Central memory CD8-positive, alpha-beta T cell (primary cell): Measurements from ENCODE around the gene NDUFS3.

Source experiments
- ATAC-seq: fragments of 150-1000 bp; cut with Tn5 transposase; replicated peaks from 2 replicates; pipeline ENCODE4 v1.10.0; 2022; ENCODE audit warnings: mild to moderate bottlenecking, moderate FRiP score, moderate number of reproducible peaks; ENCODE audit not compliant: poor library complexity, severe bottlenecking; ENCODE audit errors: extremely low read depth
- DNase-seq, 2 donors: peaks; one replicate each; pipeline ENCODE4 v3.0.0; 2021; ENCODE audit warnings: low spot score in 2 of 2
- H3K27ac Mint-ChIP-seq: one replicate; pipeline ENCODE4 v1.8.0; 2022; ENCODE audit warnings: low read depth, mild to moderate bottlenecking, moderate library complexity, mixed read lengths
- H3K27me3 Mint-ChIP-seq: one replicate; pipeline ENCODE4 v1.8.0; 2022; ENCODE audit warnings: mixed read lengths
- H3K36me3 Mint-ChIP-seq: one replicate; pipeline ENCODE4 v1.8.0; 2022; ENCODE audit warnings: mild to moderate bottlenecking, moderate library complexity, mixed read lengths; ENCODE audit not compliant: insufficient read depth
- H3K4me1 Mint-ChIP-seq: one replicate; pipeline ENCODE4 v1.8.0; 2022; ENCODE audit warnings: mixed read lengths
- H3K4me3 Mint-ChIP-seq: one replicate; pipeline ENCODE4 v1.8.0; 2022; ENCODE audit warnings: mild to moderate bottlenecking, moderate library complexity, mixed read lengths
- H3K9me3 Mint-ChIP-seq: one replicate; pipeline ENCODE4 v1.8.0; 2022; ENCODE audit warnings: mixed read lengths

NDUFS3 gene

GRCh38 chr11:47565340-47566148 lies 13.3 kb upstream of the NDUFS3 start, which contains the start of gene PTPMT1:
Gene PTPMT1 (plus strand): TSS chr11:47565599. CDS start chr11:47565623, 24 bp downstream.
- peaks cover 17% of the 10 kb centered on the region for H3K4me1 Mint-ChIP-seq
- peak within 1 kb of the TSS; percentile 81 for H3K4me3 Mint-ChIP-seq
- H3K27ac Mint-ChIP-seq: peak within 1 kb of the TSS; percentile 90
- peaks cover 16% of the 10 kb centered on the region for H3K36me3 Mint-ChIP-seq
- DNase-seq (peak; percentile 35 to 41), ATAC-seq (peak; percentile 84)
- H3K9me3 Mint-ChIP-seq: no peaks in the 10 kb centered on the region
- H3K27me3 Mint-ChIP-seq: no peaks in the 10 kb centered on the region

- peaks cover 17% of the 10 kb centered on the region for H3K4me1 Mint-ChIP-seq
- H3K27ac Mint-ChIP-seq: peak overlapping the region; percentile 70
- H3K36me3 Mint-ChIP-seq: peaks cover 16% of the 10 kb centered on the region
- no peaks in the 10 kb centered on the region for H3K9me3 Mint-ChIP-seq
- H3K4me3 Mint-ChIP-seq: peak overlapping the region; percentile 81
- no peak for ATAC-seq
- DNase-seq: no peak
- no peaks in the 10 kb centered on the region for H3K27me3 Mint-ChIP-seq
Observed at GRCh38 chr11:47566149-47566698, 12.7 kb upstream of the NDUFS3 start.

GRCh38 chr11:47569646-47570045 lies 9.2 kb upstream of the NDUFS3 start:
- Mint-ChIP-seq H3K27ac (no peak overlapping the region), H3K9me3 (no peaks in the 10 kb centered on the region), H3K4me1 (peaks cover 21% of the 10 kb centered on the region), H3K27me3 (no peaks in the 10 kb centered on the region), H3K4me3 (no peak overlapping the region), H3K36me3 (peaks cover 33% of the 10 kb centered on the region)
- ATAC-seq (no peak), DNase-seq (no peak)

GRCh38 chr11:47570651-47571356 lies 8.1 kb upstream of the NDUFS3 start:
- no peak for DNase-seq

GRCh38 chr11:47571357-47571729 lies 7.5 kb upstream of the NDUFS3 start:
- Mint-ChIP-seq H3K27ac (no peak overlapping the region), H3K4me3 (no peak overlapping the region), H3K4me1 (peaks cover 11% of the 10 kb centered on the region), H3K9me3 (no peaks in the 10 kb centered on the region), H3K36me3 (peaks cover 41% of the 10 kb centered on the region), H3K27me3 (no peaks in the 10 kb centered on the region)
- ATAC-seq (no peak), DNase-seq (no peak)

More at GRCh38 chr11:47570651-47571356, 8.1 kb upstream of the NDUFS3 start:
- Mint-ChIP-seq H3K27me3 (no peaks in the 10 kb centered on the region), H3K36me3 (peaks cover 39% of the 10 kb centered on the region), H3K9me3 (no peaks in the 10 kb centered on the region), H3K4me3 (no peak overlapping the region), H3K4me1 (peaks cover 16% of the 10 kb centered on the region), H3K27ac (no peak overlapping the region)
- ATAC-seq: no peak

- H3K4me1 Mint-ChIP-seq: peaks cover 6% of the 10 kb centered on the region
- H3K4me3 Mint-ChIP-seq: no peak overlapping the region
- peaks cover 45% of the 10 kb centered on the region for H3K36me3 Mint-ChIP-seq
- no peak overlapping the region for H3K27ac Mint-ChIP-seq
- no peaks in the 10 kb centered on the region for H3K9me3 Mint-ChIP-seq
- ATAC-seq (no peak), DNase-seq (no peak)
- no peaks in the 10 kb centered on the region for H3K27me3 Mint-ChIP-seq
Observed at GRCh38 chr11:47571895-47572294, 7.0 kb upstream of the NDUFS3 start.

GRCh38 chr11:47572715-47573255 lies 6.1 kb upstream of the NDUFS3 start:
- DNase-seq: no peak
- Mint-ChIP-seq H3K4me3 (no peak overlapping the region), H3K4me1 (peaks cover 10% of the 10 kb centered on the region), H3K27me3 (no peaks in the 10 kb centered on the region), H3K36me3 (peaks cover 48% of the 10 kb centered on the region), H3K27ac (no peak overlapping the region), H3K9me3 (no peaks in the 10 kb centered on the region)
- no peak for ATAC-seq

- Mint-ChIP-seq H3K27me3 (no peaks in the 10 kb centered on the region), H3K9me3 (no peaks in the 10 kb centered on the region), H3K36me3 (peaks cover 51% of the 10 kb centered on the region), H3K4me3 (no peak overlapping the region), H3K27ac (no peak overlapping the region), H3K4me1 (peaks cover 10% of the 10 kb centered on the region)
- ATAC-seq (no peak), DNase-seq (no peak)
Observed at GRCh38 chr11:47573321-47573720, 5.6 kb upstream of the NDUFS3 start.

GRCh38 chr11:47577460-47578041 lies 1.3 kb upstream of the NDUFS3 start:
- H3K9me3 Mint-ChIP-seq: no peaks in the 10 kb centered on the region
- DNase-seq: no peak
- peaks cover 52% of the 10 kb centered on the region for H3K36me3 Mint-ChIP-seq
- no peaks in the 10 kb centered on the region for H3K27me3 Mint-ChIP-seq
- H3K4me3 Mint-ChIP-seq: peak overlapping the region; percentile 92
- peak overlapping the region; percentile 98 for H3K27ac Mint-ChIP-seq
- H3K4me1 Mint-ChIP-seq: peaks cover 30% of the 10 kb centered on the region
- ATAC-seq: no peak

GRCh38 chr11:47583844-47584243 lies 5.0 kb downstream of the NDUFS3 start:
- Mint-ChIP-seq H3K9me3 (no peaks in the 10 kb centered on the region), H3K27ac (no peak overlapping the region), H3K4me1 (peaks cover 16% of the 10 kb centered on the region), H3K4me3 (peak overlapping the region; percentile 4), H3K36me3 (peaks cover 34% of the 10 kb centered on the region), H3K27me3 (no peaks in the 10 kb centered on the region)
- DNase-seq (no peak), ATAC-seq (no peak)

- DNase-seq: no peak
- Mint-ChIP-seq H3K36me3 (peaks cover 27% of the 10 kb centered on the region), H3K27me3 (no peaks in the 10 kb centered on the region), H3K4me1 (no peaks in the 10 kb centered on the region), H3K9me3 (no peaks in the 10 kb centered on the region), H3K27ac (no peak within 1 kb of the TSS), H3K4me3 (no peak within 1 kb of the TSS)
- ATAC-seq: no peak
Observed at GRCh38 chr11:47586098-47586855, 7.4 kb downstream of the NDUFS3 start, which contains the start of gene FAM180B. Gene FAM180B (plus strand): TSS chr11:47586678. CDS start chr11:47586769, 91 bp downstream.
